SK-N-MC (cell line): ENCODE results near the gene ZNF319.

Experiments used
- EZH2 ChIP-seq: fragments of 200-600 bp; sonication (generic); IDR thresholded peaks from one replicate; pipeline ENCODE4 v1.6.1; 2017; ENCODE audit warnings: antibody characterized with exemption
- FOXP2 ChIP-seq: optimal IDR thresholded peaks from 2 replicates; pipeline ENCODE3; 2011; ENCODE audit warnings: mild to moderate bottlenecking, moderate library complexity; ENCODE audit not compliant: insufficient read depth; ENCODE audit errors: extremely low read length, control extremely low read depth
- POLR2AphosphoS5 ChIP-seq: IDR thresholded peaks from 2 replicates; pipeline ENCODE4 v1.6.1; 2012; ENCODE audit warnings: mild to moderate bottlenecking, low read depth, low read length, borderline replicate concordance

DNA sequence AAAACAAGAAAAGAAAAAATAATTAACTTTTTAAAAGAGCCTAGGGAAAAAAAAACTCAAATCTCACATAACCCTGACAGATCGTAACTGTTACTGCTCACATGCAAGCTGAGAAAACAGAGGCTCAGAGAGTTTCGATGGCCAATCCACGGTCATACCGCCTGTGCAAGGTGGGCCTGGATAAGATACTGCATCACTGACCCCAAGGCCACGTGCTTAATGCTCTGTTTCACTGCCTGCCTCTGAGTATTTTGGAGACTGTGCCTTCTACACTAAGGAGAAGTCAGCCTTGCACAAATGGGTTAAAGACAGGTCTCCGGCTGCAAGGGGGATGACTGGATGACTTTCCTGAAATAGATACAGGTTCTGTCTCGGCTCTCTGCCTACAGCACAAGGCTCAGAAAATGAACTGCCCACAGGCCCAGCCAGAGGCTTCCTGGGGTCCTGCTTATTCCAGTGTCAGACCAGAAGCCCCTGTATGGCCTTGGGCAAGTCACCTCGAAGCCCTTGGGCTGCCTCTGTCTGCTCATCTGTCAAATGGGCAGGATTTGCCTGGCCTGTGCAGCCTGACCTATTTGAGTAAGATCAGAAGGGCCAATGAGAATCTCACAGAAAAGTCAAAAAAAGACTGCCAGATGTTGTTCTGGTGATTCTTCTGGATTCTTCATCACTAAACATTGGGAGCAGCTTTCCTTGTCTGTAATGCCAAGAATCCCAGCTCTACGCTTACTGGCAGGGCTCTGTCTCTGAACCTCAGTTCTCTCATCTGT, 55.3 kb downstream of the ZNF319 start:
- TF ChIP-seq POLR2AphosphoS5 (no peak), EZH2 (no peak), FOXP2 (no peak)
